Lower leg skin (tissue), 4 donors: ENCODE measurements around the gene CAMKMT. TPM values are rescaled to one million over a fixed set of nuclear protein-coding genes. Genes with fewer than 3 reads are reported as not detected.

Experiments
- DNase-seq, 2 donors: peaks; one replicate each; pipeline ENCODE4 v3.0.0-alpha.2; 2019; ENCODE audit warnings: low spot score in 2 of 2
- H3K4me3 ChIP-seq: fragments of 200-600 bp; sonication (generic); 2 replicates; pipeline ENCODE4 v1.5.1; 2017; ENCODE audit warnings: mild to moderate bottlenecking, low read depth; ENCODE audit not compliant: poor library complexity, severe bottlenecking
- CTCF ChIP-seq, 3 donors: fragments of 450-650 bp; IDR thresholded peaks; one replicate each; pipeline ENCODE4 v1.5.1; 2016; ENCODE audit warnings: antibody characterized with exemption in 3 of 3, mild to moderate bottlenecking in 3 of 3, moderate library complexity in 2 of 3
- POLR2A ChIP-seq, 2 donors: fragments of 450-650 bp; IDR thresholded peaks; one replicate each; pipeline ENCODE4 v1.6.1; 2016 to 2017; ENCODE audit warnings: antibody characterized with exemption in 2 of 2, mild to moderate bottlenecking in 1 of 2, moderate library complexity in 1 of 2
- WGBS, 2 donors: methylation state at CpG; one replicate each; pipeline ENCODE4 v1.1.5; 2018; 5-methylcytosine and 5-hydroxymethylcytosine counted together
- intact Hi-C: fragments of 100-400 bp; cut with DNase I; formaldehyde crosslinking; loops from one replicate; pipeline ENCODE4 v1.15.0; 2023; ENCODE audit warnings: low total_unique reads
- total RNA-seq, 4 donors: library from RNA; depleted of rRNA; stranded (reverse); fragments of >200 nt; gene quantifications; one replicate each; pipeline ENCODE4 v1.1.0, GENCODE V29; 2016

Gene CAMKMT
- total RNA-seq, 4 donors from 2014 or later, result 4.2 to 18.3 (median 9.8) TPM

- DNase-seq, result no peak
- TF ChIP-seq CTCF (IDR thresholded peaks at IDR 0.05) (no peak), POLR2A (IDR thresholded peaks at IDR 0.05) (no peak)
- no peak overlapping the region for H3K4me3 ChIP-seq
- WGBS, 2 donors, result 78 to 86% methylated on average over 8 of the region's 8 CpGs
- intact Hi-C loops, result no loop called here
Observed at GRCh38 chr2:44746856-44747615, 385.3 kb downstream of the CAMKMT start.

- intact Hi-C loops, result no loop called here
- no peak for DNase-seq
- no peak for TF ChIP-seq POLR2A (IDR thresholded peaks at IDR 0.05)
- TF ChIP-seq CTCF (IDR thresholded peaks at IDR 0.05), result no peak
- no peak overlapping the region for H3K4me3 ChIP-seq
Observed at GRCh38 chr2:44747794-44748193, 386.0 kb downstream of the CAMKMT start.

GRCh38 chr2:44751754-44752479 is 390.2 kb downstream of the CAMKMT start:
- intact Hi-C loops, result no loop called here
- WGBS, 2 donors, result 86% methylated on average over 8 of the region's 8 CpGs
- no peak for DNase-seq

GRCh38 chr2:44752761-44753160 is 391.0 kb downstream of the CAMKMT start:
- DNase-seq, result no peak
- intact Hi-C loops, result no loop called here
- 86 to 96% methylated on average over 2 of the region's 2 CpGs for WGBS, 2 donors
- TF ChIP-seq POLR2A (IDR thresholded peaks at IDR 0.05) (no peak), CTCF (IDR thresholded peaks at IDR 0.05) (no peak)
- no peak overlapping the region for H3K4me3 ChIP-seq

More at GRCh38 chr2:44751754-44752479, 390.2 kb downstream of the CAMKMT start:
- no peak overlapping the region for H3K4me3 ChIP-seq
- TF ChIP-seq CTCF (IDR thresholded peaks at IDR 0.05), result no peak

GRCh38 chr2:44753552-44754285 is 392.0 kb downstream of the CAMKMT start:
- DNase-seq, result no peak
- WGBS, 2 donors, result 52 to 57% methylated on average over 3 of the region's 3 CpGs
- H3K4me3 ChIP-seq, result no peak overlapping the region
- intact Hi-C loops, result no loop called here
- TF ChIP-seq CTCF (IDR thresholded peaks at IDR 0.05), result no peak
- no peak for TF ChIP-seq POLR2A (IDR thresholded peaks at IDR 0.05)
